Measurements from ENCODE around the gene UQCRHL. TPM values are rescaled to one million over a fixed set of nuclear protein-coding genes. Genes with fewer than 3 reads are reported as not detected.
"Not testable (repeated sequence)": the region's sequence is repeated elsewhere in the genome, so short reads cannot be mapped to it uniquely, and the experiment has no call there.

UQCRHL gene
- 3.2 and 4.0 TPM in 2 replicates for total RNA-seq (2014; rRNA removed; shearing (Covaris generic))

GRCh38 chr1:15807549-15807948 is at the start of gene UQCRHL:
UQCRHL (minus strand) TSS chr1:15807649; CDS start chr1:15807649, 0 bp downstream.
- DNase-seq (ENCODE audit: low read depth): not testable (repeated sequence)

- DNase-seq (ENCODE audit: low read depth): no peak
Observed at GRCh38 chr1:15856888-15857287, 49.4 kb upstream of the UQCRHL start.

GRCh38 chr1:15852828-15853302 is 45.4 kb upstream of the UQCRHL start:
- DNase-seq (ENCODE audit: low read depth): no peak

- DNase-seq (ENCODE audit: low read depth): peak; percentile 10
Observed at GRCh38 chr1:15852036-15852827, 44.8 kb upstream of the UQCRHL start.

- no peak for DNase-seq (ENCODE audit: low read depth)
Observed at GRCh38 chr1:15851210-15852035, 44.0 kb upstream of the UQCRHL start.

GRCh38 chr1:15850471-15851001 is 43.1 kb upstream of the UQCRHL start:
- DNase-seq (ENCODE audit: low read depth): no peak

GRCh38 chr1:15849775-15850324 is 42.4 kb upstream of the UQCRHL start:
- peak; percentile 58 for DNase-seq (ENCODE audit: low read depth)

GRCh38 chr1:15848929-15849774 is 41.7 kb upstream of the UQCRHL start:
- peak; percentile 81 for DNase-seq (ENCODE audit: low read depth)

- DNase-seq (ENCODE audit: low read depth): peak; percentile 37
Observed at GRCh38 chr1:15848143-15848928, 40.9 kb upstream of the UQCRHL start.

GRCh38 chr1:15847893-15848142 is 40.4 kb upstream of the UQCRHL start:
- no peak for DNase-seq (ENCODE audit: low read depth)

- peak; percentile 97 for DNase-seq (ENCODE audit: low read depth)
Observed at GRCh38 chr1:15847100-15847892, 39.8 kb upstream of the UQCRHL start, which contains the start of gene SPEN. SPEN (plus strand) TSS chr1:15847707; CDS start chr1:15848068, 361 bp downstream.

GRCh38 chr1:15846056-15846455 is 38.6 kb upstream of the UQCRHL start:
- DNase-seq (ENCODE audit: low read depth): not testable (repeated sequence)

GRCh38 chr1:15843826-15844572 is 36.5 kb upstream of the UQCRHL start:
- DNase-seq (ENCODE audit: low read depth): peak; percentile 29

GRCh38 chr1:15838721-15839120 is 31.3 kb upstream of the UQCRHL start:
- no peak for DNase-seq (ENCODE audit: low read depth)

GRCh38 chr1:15837931-15838330 is 30.5 kb upstream of the UQCRHL start:
- no peak for DNase-seq (ENCODE audit: low read depth)

- no peak for DNase-seq (ENCODE audit: low read depth)
Observed at GRCh38 chr1:15836772-15837669, 29.6 kb upstream of the UQCRHL start.

GRCh38 chr1:15836511-15836771 is 29.0 kb upstream of the UQCRHL start:
- not testable (repeated sequence) for DNase-seq (ENCODE audit: low read depth)
